ENCODE results near the gene PPIP5K2. TPM values are rescaled to one million over a fixed set of nuclear protein-coding genes. Genes with fewer than 3 reads are reported as not detected.
"Not testable (repeated sequence)": the region's sequence is repeated elsewhere in the genome, so short reads cannot be mapped to it uniquely, and the experiment has no call there.

The PPIP5K2 gene
- 10 to 100 TPM; 40.1 to 63.7 (median 53.3) TPM for total RNA-seq
- total RNA-seq (2013): 74.5 TPM
- total RNA-seq: 29.3 to 111 (median 67.4) reads per million in 29 experiments

DNA sequence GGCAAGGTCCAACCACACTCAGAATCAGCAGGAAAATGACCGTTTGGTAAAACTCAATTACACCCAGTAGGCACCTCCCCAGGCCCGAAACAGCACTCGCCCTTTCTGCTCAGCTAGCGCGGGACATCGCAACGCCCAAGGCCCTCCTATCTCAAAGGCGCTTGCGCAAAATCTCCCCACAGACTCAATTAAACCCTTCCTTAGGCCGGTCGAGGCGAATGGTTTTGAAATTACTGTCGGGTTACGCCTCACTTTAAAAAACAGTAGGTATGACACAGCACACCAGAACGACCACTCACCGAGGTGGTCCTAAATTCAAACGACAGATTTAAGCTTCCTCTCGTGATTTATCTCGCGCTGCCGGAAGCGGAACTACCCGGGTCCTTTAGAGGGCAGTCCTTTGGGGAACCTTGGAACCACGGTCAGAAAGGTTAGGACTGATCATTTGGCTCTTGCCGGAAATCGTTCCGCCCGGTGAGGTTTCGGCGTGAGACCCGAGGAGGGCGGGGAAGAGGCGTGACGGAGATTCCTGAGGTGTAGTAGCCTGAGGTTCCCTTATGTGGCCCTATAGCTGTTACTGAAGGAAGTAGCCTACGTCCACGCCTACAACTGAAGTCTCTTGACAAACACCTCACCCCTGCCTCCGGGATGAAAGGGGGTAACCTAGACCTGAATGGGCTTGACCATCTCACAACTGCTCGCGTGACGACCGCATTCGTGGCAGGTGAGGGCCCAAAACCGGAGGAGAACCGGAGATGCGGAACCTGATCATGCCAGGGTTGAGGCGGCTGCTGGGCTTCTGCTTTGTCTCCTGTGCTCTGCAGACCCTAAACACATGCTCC is at the start of gene PPIP5K2, which contains the start of gene GIN1:
TSS of gene PPIP5K2 (plus strand) at position 537 of the 842 bp plus-strand sequence. CDS start 9,289 bp downstream, outside the sequence.
TSS of gene GIN1 (minus strand) at position 374 of the 842 bp plus-strand sequence. CDS start 11,431 bp downstream, outside the sequence.
- ATAC-seq (replicated peaks in 1 of 4): peak; percentile 89 to 95 (median 92)
- DNase-seq: peak; percentile 91 to 99 (median 97)
- peaks cover 23% of the 10 kb centered on the region for H3K36me3 Mint-ChIP-seq
- POLR2A ChIA-PET: interaction anchor here (0.5 to 1.4 kb wide), 4 partner anchors 11 to 357 kb away, joined by 3 read pairs; no protein-coding TSS in a partner anchor
- Histone ChIP-seq H3K27me3 (replicated peaks in 1 of 2; ENCODE audit: control insufficient read depth in 2 of 2, extremely low read depth in 1 of 2, insufficient read depth in 2 of 2, low read length in 1 of 2) (no peaks in the 10 kb centered on the region), H3K4me3 (ENCODE audit: control insufficient read depth in 1 of 2, extremely low read depth in 1 of 2, low read length in 1 of 2) (peak within 1 kb of the TSS; percentile 73 to 94), H3K4me1 (ENCODE audit: control insufficient read depth in 1 of 2, extremely low read depth in 1 of 2, insufficient read depth in 2 of 2, low read length in 2 of 2) (peaks cover 12 to 19% of the 10 kb centered on the region in 2 experiments), H3K9me3 (no peaks in the 10 kb centered on the region), H3K36me3 (ENCODE audit: control insufficient read depth in 2 of 2, extremely low read depth in 1 of 2, insufficient read depth in 1 of 2, low read length in 1 of 2) (no peaks in the 10 kb centered on the region), H3K27ac (ENCODE audit: low read length) (peak within 1 kb of the TSS; percentile 88)
- CTCF ChIA-PET: interaction anchor here (0.5 to 2.3 kb wide), 11 partner anchors 9 to 439 kb away, joined by 3 to 11 read pairs (median 4); partner anchors contain the start of gene MACIR (in 1 of the 2)
- no peaks in the 10 kb centered on the region for H3K9me3 Mint-ChIP-seq
- H3K27ac Mint-ChIP-seq: peak within 1 kb of the TSS; percentile 99 to 100
- H3K4me1 Mint-ChIP-seq: peaks cover 62 to 77% (median 65%) of the 10 kb centered on the region in 3 donors
- no peaks in the 10 kb centered on the region for H3K27me3 Mint-ChIP-seq
- peak within 1 kb of the TSS; percentile 91 to 99 (median 94) for H3K4me3 Mint-ChIP-seq
- WGBS (ENCODE audit: insufficient coverage): under 1% methylated on average over 41 of the region's 46 CpGs

DNA sequence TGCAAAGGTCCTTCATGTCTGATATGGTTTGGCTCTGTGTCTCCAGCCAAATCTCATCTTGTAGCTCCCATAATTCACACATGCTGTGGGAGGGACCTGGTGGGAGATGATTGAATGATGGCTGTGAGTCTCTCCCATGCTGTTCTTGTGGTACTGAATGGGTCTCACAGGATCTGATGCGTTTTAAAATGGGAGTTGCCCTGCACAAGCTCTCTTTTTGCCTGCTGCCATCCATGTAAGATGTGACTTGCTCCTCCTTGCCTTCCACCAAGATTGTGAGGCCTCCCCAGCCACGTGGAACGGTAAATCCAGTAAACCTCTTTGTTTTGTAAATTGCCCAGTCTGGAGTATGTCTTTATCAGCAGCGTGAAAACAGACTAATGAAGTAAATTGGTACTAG is 46.6 kb upstream of the PPIP5K2 start:
- H3K4me1 Mint-ChIP-seq; H3K9me3 ChIP-seq; H3K27ac ChIP-seq (ENCODE audit: low read length); DNase-seq; ATAC-seq (replicated peaks in 1 of 4); POLR2A ChIA-PET; H3K4me3 ChIP-seq (ENCODE audit: control insufficient read depth in 1 of 2, extremely low read depth in 1 of 2, low read length in 1 of 2); H3K36me3 ChIP-seq (ENCODE audit: control insufficient read depth in 2 of 2, extremely low read depth in 1 of 2, insufficient read depth in 1 of 2, low read length in 1 of 2); CTCF ChIA-PET; H3K36me3 Mint-ChIP-seq; H3K27me3 Mint-ChIP-seq; H3K4me3 Mint-ChIP-seq; H3K4me1 ChIP-seq (ENCODE audit: control insufficient read depth in 1 of 2, extremely low read depth in 1 of 2, insufficient read depth in 2 of 2, low read length in 2 of 2); H3K27ac Mint-ChIP-seq; H3K27me3 ChIP-seq (replicated peaks in 1 of 2; ENCODE audit: control insufficient read depth in 2 of 2, extremely low read depth in 1 of 2, insufficient read depth in 2 of 2, low read length in 1 of 2): not testable (repeated sequence)
- H3K9me3 Mint-ChIP-seq: peaks cover 32 to 46% (median 43%) of the 10 kb centered on the region in 3 donors
- 100% methylated on average over 1 of the region's 4 CpGs for WGBS (ENCODE audit: insufficient coverage)

DNA sequence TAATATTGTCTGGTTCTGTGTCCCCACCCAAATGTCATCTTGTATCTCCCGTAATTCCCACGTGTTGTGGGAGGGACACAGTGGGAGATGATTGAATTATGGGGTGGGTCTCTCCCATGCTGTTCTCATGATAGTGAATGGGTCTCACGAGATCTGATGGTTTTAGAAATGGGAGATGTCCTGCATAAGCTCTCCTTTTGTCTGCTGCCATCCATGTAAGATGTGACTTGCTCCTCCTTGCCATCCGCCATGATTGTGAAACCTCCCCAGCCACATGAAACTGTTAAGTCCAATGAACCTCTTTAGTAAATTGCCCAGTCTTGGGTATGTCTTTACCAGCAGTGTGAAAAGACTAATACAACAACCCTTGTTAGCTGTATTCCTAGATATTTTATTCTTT is 44.7 kb upstream of the PPIP5K2 start:
- ChIA-PET CTCF (no interaction called here), POLR2A (no interaction called here)
- H3K36me3 Mint-ChIP-seq: peaks cover 4% of the 10 kb centered on the region
- Histone ChIP-seq H3K4me1 (ENCODE audit: control insufficient read depth in 1 of 2, extremely low read depth in 1 of 2, insufficient read depth in 2 of 2, low read length in 2 of 2) (no peaks in the 10 kb centered on the region), H3K4me3 (ENCODE audit: control insufficient read depth in 1 of 2, extremely low read depth in 1 of 2, low read length in 1 of 2) (no peak overlapping the region), H3K9me3 (peaks cover 2% of the 10 kb centered on the region), H3K36me3 (ENCODE audit: control insufficient read depth in 2 of 2, extremely low read depth in 1 of 2, insufficient read depth in 1 of 2, low read length in 1 of 2) (no peaks in the 10 kb centered on the region), H3K27me3 (replicated peaks in 1 of 2; ENCODE audit: control insufficient read depth in 2 of 2, extremely low read depth in 1 of 2, insufficient read depth in 2 of 2, low read length in 1 of 2) (no peaks in the 10 kb centered on the region), H3K27ac (ENCODE audit: low read length) (no peak overlapping the region)
- 100% methylated on average over 1 of the region's 4 CpGs for WGBS (ENCODE audit: insufficient coverage)
- no peak for ATAC-seq (replicated peaks in 1 of 4)
- no peaks in the 10 kb centered on the region for H3K4me1 Mint-ChIP-seq
- no peak overlapping the region for H3K27ac Mint-ChIP-seq
- H3K9me3 Mint-ChIP-seq: peaks cover 39 to 54% (median 52%) of the 10 kb centered on the region in 3 donors
- no peaks in the 10 kb centered on the region for H3K27me3 Mint-ChIP-seq
- no peak for DNase-seq
- no peak overlapping the region for H3K4me3 Mint-ChIP-seq

GRCh38 chr5:103079796-103080195 is 40.3 kb upstream of the PPIP5K2 start:
- Histone ChIP-seq H3K27ac (ENCODE audit: low read length) (no peak overlapping the region), H3K4me1 (ENCODE audit: control insufficient read depth in 1 of 2, extremely low read depth in 1 of 2, insufficient read depth in 2 of 2, low read length in 2 of 2) (no peaks in the 10 kb centered on the region), H3K27me3 (replicated peaks in 1 of 2; ENCODE audit: control insufficient read depth in 2 of 2, extremely low read depth in 1 of 2, insufficient read depth in 2 of 2, low read length in 1 of 2) (no peaks in the 10 kb centered on the region), H3K4me3 (ENCODE audit: control insufficient read depth in 1 of 2, extremely low read depth in 1 of 2, low read length in 1 of 2) (no peak overlapping the region), H3K36me3 (ENCODE audit: control insufficient read depth in 2 of 2, extremely low read depth in 1 of 2, insufficient read depth in 1 of 2, low read length in 1 of 2) (no peaks in the 10 kb centered on the region), H3K9me3 (peaks cover 20% of the 10 kb centered on the region)
- no peaks in the 10 kb centered on the region for H3K4me1 Mint-ChIP-seq
- WGBS (ENCODE audit: insufficient coverage): 79% methylated on average over 3 of the region's 4 CpGs
- H3K27me3 Mint-ChIP-seq: no peaks in the 10 kb centered on the region
- H3K9me3 Mint-ChIP-seq: peaks cover 52 to 84% (median 79%) of the 10 kb centered on the region in 3 donors
- ChIA-PET CTCF (no interaction called here), POLR2A (no interaction called here)
- peaks cover 21% of the 10 kb centered on the region for H3K36me3 Mint-ChIP-seq
- no peak overlapping the region for H3K4me3 Mint-ChIP-seq
- H3K27ac Mint-ChIP-seq: no peak overlapping the region
- ATAC-seq (replicated peaks in 1 of 4) (no peak), DNase-seq (no peak)

DNA sequence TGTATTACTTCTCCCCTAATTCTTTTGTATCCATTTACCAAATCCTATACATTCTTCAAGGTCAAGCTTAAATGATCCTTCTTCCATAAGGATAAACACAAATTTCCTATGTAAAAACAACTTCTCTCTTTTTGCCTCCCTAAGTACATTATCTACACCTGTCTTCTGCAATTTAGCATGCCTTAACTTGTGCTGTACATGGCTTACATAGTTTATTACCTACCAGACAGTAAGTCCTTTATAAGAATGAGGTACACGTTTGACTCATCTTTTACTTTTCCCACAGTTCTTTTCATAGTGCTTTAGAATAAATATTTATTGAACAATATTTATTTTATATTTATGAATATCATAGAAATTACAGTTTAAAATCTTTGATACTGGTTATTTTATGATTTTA is 33.6 kb upstream of the PPIP5K2 start:
- no peak overlapping the region for H3K4me3 Mint-ChIP-seq
- Histone ChIP-seq H3K36me3 (ENCODE audit: control insufficient read depth in 2 of 2, extremely low read depth in 1 of 2, insufficient read depth in 1 of 2, low read length in 1 of 2) (peaks cover 0 to 15% of the 10 kb centered on the region in 2 donors), H3K27me3 (replicated peaks in 1 of 2; ENCODE audit: control insufficient read depth in 2 of 2, extremely low read depth in 1 of 2, insufficient read depth in 2 of 2, low read length in 1 of 2) (no peaks in the 10 kb centered on the region), H3K9me3 (peaks cover 17% of the 10 kb centered on the region), H3K4me1 (ENCODE audit: control insufficient read depth in 1 of 2, extremely low read depth in 1 of 2, insufficient read depth in 2 of 2, low read length in 2 of 2) (no peaks in the 10 kb centered on the region), H3K27ac (ENCODE audit: low read length) (no peak overlapping the region), H3K4me3 (ENCODE audit: control insufficient read depth in 1 of 2, extremely low read depth in 1 of 2, low read length in 1 of 2) (no peak overlapping the region)
- no peak for ATAC-seq (replicated peaks in 1 of 4)
- POLR2A ChIA-PET: no interaction called here
- H3K36me3 Mint-ChIP-seq: peaks cover 67% of the 10 kb centered on the region
- peaks cover 24 to 43% (median 41%) of the 10 kb centered on the region in 3 donors for H3K9me3 Mint-ChIP-seq
- H3K27ac Mint-ChIP-seq: no peak overlapping the region
- CTCF ChIA-PET: no interaction called here
- no CpG with 5 or more reads among the region's 1 CpG for WGBS (ENCODE audit: insufficient coverage)
- no peak for DNase-seq
- H3K4me1 Mint-ChIP-seq: no peaks in the 10 kb centered on the region
- H3K27me3 Mint-ChIP-seq: no peaks in the 10 kb centered on the region

DNA sequence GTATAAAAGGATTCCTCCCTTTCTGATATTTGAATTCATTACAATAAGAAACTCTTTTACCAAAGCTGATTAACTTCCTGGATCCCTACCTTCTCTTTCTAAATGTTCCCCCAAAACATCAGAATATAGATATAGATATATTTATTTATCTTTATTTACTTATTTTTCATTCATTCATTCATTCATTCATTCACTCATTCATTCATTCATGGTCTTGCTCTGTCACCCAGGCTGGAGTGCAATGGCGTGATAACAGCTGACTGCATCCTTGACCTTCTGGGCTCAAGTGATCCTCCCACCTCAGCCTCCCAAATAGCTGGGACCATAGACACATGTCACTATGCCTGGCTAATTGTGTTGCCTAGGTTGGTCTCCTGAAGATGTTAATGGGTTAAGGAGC is 30.8 kb upstream of the PPIP5K2 start:
- Histone ChIP-seq H3K9me3 (peaks cover 4% of the 10 kb centered on the region), H3K36me3 (ENCODE audit: control insufficient read depth in 2 of 2, extremely low read depth in 1 of 2, insufficient read depth in 1 of 2, low read length in 1 of 2) (peaks cover 0 to 15% of the 10 kb centered on the region in 2 donors), H3K27ac (ENCODE audit: low read length) (no peak overlapping the region), H3K4me1 (ENCODE audit: control insufficient read depth in 1 of 2, extremely low read depth in 1 of 2, insufficient read depth in 2 of 2, low read length in 2 of 2) (no peaks in the 10 kb centered on the region), H3K4me3 (ENCODE audit: control insufficient read depth in 1 of 2, extremely low read depth in 1 of 2, low read length in 1 of 2) (no peak overlapping the region), H3K27me3 (replicated peaks in 1 of 2; ENCODE audit: control insufficient read depth in 2 of 2, extremely low read depth in 1 of 2, insufficient read depth in 2 of 2, low read length in 1 of 2) (no peaks in the 10 kb centered on the region)
- ChIA-PET CTCF (interaction anchor here in 1 of 2 donors (0.7 kb wide), 1 partner anchor 18 kb away, joined by 3 read pairs; no protein-coding TSS in a partner anchor), POLR2A (no interaction called here)
- ATAC-seq (replicated peaks in 1 of 4): no peak
- Mint-ChIP-seq H3K27me3 (no peaks in the 10 kb centered on the region), H3K4me3 (no peak overlapping the region), H3K27ac (no peak overlapping the region), H3K9me3 (peaks cover 7 to 17% (median 16%) of the 10 kb centered on the region in 3 donors), H3K4me1 (no peaks in the 10 kb centered on the region), H3K36me3 (peaks cover 71% of the 10 kb centered on the region)
- no peak for DNase-seq
- 100% methylated on average over 1 of the region's 1 CpG for WGBS (ENCODE audit: insufficient coverage)

All from T-cell (primary cell).